Stimulated activated CD4-positive, alpha-beta T cell treated with anti-CD3 and anti-CD28 coated beads, TNF-alpha, amount 100 ng/mL, for 4 hours (primary cell): ENCODE data around the gene C2orf15.
A peak's percentile ranks its signal among the peaks of the same experiment; 100 is the strongest.
"Not testable (repeated sequence)": the region's sequence is repeated elsewhere in the genome, so short reads cannot be mapped to it uniquely, and the experiment has no call there.

Experiments
- DNase-seq, 3 experiments: peaks; one replicate each; pipeline ENCODE4 v3.0.0-alpha.2; 2020; ENCODE audit warnings: low read depth in 3 of 3

The C2orf15 gene

DNA sequence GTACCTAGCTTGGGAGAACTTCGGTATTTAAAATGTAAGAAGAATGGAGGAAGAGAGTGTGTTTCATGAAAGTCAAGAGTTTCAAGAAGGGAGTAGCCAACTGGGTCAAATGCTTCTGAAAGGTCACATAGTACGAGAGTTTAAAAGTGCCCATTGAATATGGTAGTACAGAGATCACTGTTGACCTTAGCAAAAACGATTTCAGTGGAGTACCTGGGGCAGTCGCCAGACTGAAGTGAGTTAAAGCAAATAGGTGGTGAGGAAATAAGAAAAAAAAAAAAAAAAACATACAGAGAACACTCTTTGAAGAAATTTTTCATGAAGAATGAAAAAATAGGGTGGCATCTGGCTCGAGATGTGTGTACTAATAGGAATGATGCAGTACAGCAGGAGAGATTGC is 24.7 kb downstream of the C2orf15 start:
- DNase-seq = no peak

DNA sequence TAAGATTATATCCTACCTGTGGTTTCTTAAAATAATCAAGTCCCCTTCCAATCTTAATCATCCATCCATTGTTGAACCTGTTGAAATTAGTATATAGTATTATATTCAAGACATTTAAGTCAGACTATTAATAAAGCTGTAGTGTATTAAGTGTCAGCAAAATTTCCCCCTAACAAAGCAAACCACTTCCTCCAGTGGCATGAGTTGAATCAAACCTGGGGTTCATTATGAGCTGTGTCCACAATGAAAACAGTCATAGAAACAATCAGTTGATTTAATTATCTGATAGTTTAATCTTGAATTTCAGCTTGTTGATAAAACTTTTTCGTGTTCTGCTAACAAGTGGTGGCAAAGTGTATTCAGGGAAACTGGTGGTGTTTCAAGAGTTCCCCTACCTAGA is 28.0 kb downstream of the C2orf15 start:
- no peak for DNase-seq

GRCh38 chr2:99171377-99172140 is 30.1 kb downstream of the C2orf15 start:
- no peak for DNase-seq

GRCh38 chr2:99180755-99181623 is 39.5 kb downstream of the C2orf15 start, which contains the start of the genes MITD1 and MRPL30:
Gene MITD1, minus strand, starts transcription at chr2:99181058. Its CDS starts 77 bp downstream, at chr2:99180981.
Gene MRPL30, plus strand, starts transcription at chr2:99181184. Its CDS starts 5,020 bp downstream, at chr2:99186204.
- DNase-seq = peak; percentile 60 to 85 (median 77)

- no peak for DNase-seq
Measured at GRCh38 chr2:99181624-99182000, 40.1 kb downstream of the C2orf15 start.

- no peak for DNase-seq
Measured at GRCh38 chr2:99183025-99183424, 41.5 kb downstream of the C2orf15 start.

DNA sequence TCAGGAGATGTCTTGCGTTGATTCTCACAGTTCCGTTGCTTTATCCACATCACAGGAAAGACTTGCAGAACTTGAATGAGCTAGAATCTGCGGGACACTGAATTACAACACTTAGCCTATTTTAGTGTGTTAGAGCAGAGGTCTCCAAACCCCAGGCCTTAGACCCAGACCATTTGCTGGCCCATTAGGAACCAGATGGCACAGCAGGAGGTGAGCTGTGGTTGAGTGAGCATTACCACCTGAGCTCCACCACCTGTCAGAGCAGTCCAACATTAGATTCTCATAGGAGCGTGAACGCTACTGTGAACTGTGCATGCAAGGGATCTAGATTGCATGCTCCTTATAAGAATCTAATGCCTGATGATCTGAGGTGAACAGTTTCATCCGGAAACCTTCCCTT is 43.3 kb downstream of the C2orf15 start:
- DNase-seq = no peak

DNA sequence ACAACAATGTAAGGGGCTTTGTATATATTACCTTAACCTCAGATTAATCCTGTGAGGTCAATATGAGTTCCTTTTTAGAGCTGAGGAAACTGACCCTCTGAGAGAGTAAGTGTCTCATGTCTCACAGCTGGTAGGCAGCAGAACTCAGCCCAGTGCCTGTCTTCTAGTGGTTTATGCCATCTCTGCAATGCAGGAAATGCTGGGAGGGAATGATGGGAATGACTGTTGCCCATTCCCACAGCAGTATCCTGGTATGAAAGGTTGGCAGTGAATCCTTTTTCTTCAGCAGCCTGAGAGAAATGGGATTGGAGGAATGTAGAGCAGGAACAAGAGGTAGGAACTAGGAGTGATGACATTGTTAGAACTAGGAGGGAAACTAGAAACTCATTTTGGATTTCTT is 45.5 kb downstream of the C2orf15 start:
- no peak for DNase-seq

GRCh38 chr2:99188357-99188756 is 46.9 kb downstream of the C2orf15 start:
- no peak for DNase-seq

- DNase-seq = no peak
Measured at GRCh38 chr2:99190548-99190947, 49.0 kb downstream of the C2orf15 start.

- not testable (repeated sequence) for DNase-seq
Measured at GRCh38 chr2:99192364-99192763, 50.9 kb downstream of the C2orf15 start.

DNA sequence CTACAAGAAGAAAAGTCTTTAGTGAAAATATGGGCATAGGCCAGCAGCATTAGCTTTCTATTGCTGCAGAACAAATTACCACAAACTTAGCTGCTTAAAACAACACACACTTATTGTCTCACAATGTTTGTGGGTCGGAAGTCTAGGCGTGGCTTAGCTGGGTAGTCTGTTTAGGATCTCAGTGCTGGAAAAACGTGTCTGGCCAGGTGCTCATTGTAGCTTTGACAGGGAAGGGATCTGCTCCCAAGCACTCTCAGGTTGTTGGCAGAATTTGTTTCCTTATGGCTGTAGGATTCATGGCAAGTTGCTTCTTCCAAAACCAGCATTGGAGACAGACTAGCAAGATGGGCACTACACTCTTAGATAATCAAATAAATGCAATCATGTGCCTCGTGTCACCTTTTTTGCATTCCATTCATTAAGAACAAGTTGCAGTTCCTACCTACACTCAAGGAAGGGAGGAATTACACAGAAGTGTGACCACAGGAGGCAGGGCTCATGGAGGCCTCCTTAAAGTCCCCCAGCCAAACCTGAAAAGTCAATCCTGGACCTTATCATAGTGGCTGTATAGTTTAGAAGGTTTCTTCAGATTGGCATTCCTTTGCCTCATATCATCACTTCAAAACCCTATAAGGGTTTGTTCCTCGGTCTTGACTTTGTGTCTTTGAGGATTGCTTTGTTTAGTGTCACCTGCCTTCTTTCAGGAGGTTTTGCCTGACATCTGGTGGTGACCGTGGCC is 56.8 kb downstream of the C2orf15 start:
- DNase-seq = no peak

DNA sequence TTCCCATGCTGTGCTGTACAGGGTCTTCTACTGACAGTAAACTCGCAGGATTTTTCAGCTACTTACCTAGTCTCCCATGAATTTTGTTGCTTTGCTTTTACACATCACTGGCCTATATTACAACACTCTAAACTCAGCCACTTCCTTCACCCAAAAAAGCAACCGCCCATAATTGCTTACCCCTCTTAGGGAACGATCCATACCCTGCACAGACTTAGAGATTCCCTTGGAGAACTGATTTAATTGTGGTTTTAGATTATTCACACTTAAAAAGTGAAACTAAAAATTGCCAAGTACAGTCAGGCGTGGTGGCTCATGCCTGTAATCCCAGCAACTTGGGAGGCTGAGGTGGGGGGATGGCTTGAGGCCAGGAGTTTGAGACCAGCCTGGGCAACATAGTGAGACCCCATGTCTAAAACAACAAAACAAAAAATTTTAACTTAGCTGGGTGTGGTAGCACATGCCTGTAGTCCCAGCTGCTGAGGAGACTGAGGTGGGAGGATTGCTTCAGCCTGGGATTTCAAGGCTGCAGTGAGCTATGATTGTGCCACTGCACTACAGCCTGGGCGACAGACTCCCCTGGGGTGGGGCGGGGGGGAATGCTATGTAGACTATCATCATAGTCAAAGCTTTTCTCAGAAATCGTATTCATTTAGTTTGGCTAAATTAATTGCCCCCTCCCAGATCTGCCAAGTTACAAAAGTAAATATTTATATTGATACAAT is 58.7 kb downstream of the C2orf15 start:
- no peak for DNase-seq
